K562 (cell line): Measurements from ENCODE around the gene GINS2. TPM values are rescaled to one million over a fixed set of nuclear protein-coding genes. Genes with fewer than 3 reads are reported as not detected.

Experiments used
- GTF3C2 ChIP-seq: IDR thresholded peaks from 3 replicates; pipeline ENCODE4 v1.6.1; 2011; ENCODE audit warnings: borderline replicate concordance, mild to moderate bottlenecking, moderate library complexity; ENCODE audit not compliant: insufficient read length; ENCODE audit errors: extremely low read depth
- MLLT1 ChIP-seq, 2 experiments: fragments of 450-650 bp; IDR thresholded peaks; 2 replicates each; pipeline ENCODE4 v1.6.1; 2016
- NFXL1 ChIP-seq: fragments of 450-650 bp; formaldehyde crosslinking; IDR thresholded peaks from 2 replicates; pipeline ENCODE4 v1.4.0; 2021; ENCODE audit warnings: mild to moderate bottlenecking
- NR1H2 ChIP-seq: sonication (generic); formaldehyde crosslinking; IDR thresholded peaks from 2 replicates; pipeline ENCODE4 v1.4.0; 2020; ENCODE audit warnings: mild to moderate bottlenecking, missing genetic modification reagents
- NR2C2 ChIP-seq, 2 experiments: fragments of 200-800 bp in 1 of 2; sonication (Bioruptor generic) in 1 of 2; sonication (generic) in 1 of 2; formaldehyde crosslinking in 1 of 2; IDR thresholded peaks; 2 replicates each; pipeline versions ENCODE4 v1.6.1 to v1.8.0; 2016 to 2022; ENCODE audit warnings: mild to moderate bottlenecking in 1 of 2, missing compliant biosample characterization in 1 of 2, missing genetic modification characterization in 1 of 2, missing genetic modification reagents in 1 of 2
- RBBP5 ChIP-seq: fragments of 200-600 bp; sonication (generic); IDR thresholded peaks from 2 replicates; pipeline ENCODE4 v1.6.1; 2012; ENCODE audit warnings: borderline replicate concordance, mild to moderate bottlenecking, low read length, control low read depth, inconsistent platforms; ENCODE audit not compliant: insufficient read depth, poor library complexity, severe bottlenecking
- SIN3A ChIP-seq, 2 experiments: fragments of 150-350 bp in 1 of 2; IDR thresholded peaks; 2 replicates each; pipeline ENCODE4 v1.6.1; 2011 to 2016; ENCODE audit warnings: borderline replicate concordance in 2 of 2, low read depth in 2 of 2, low read length in 2 of 2, mild to moderate bottlenecking in 2 of 2, moderate library complexity in 2 of 2; ENCODE audit not compliant: control insufficient read depth in 1 of 2
- SIRT6 ChIP-seq: IDR thresholded peaks from one replicate; pipeline ENCODE4 v1.6.1; 2012; ENCODE audit warnings: low read depth, mild to moderate bottlenecking, control low read depth, inconsistent platforms, low read length, moderate library complexity
- USF1 ChIP-seq: sonication (generic); formaldehyde crosslinking; IDR thresholded peaks from 2 replicates; pipeline ENCODE4 v1.9.0; 2022; ENCODE audit warnings: mild to moderate bottlenecking, missing genetic modification reagents
- ZNF165 ChIP-seq: fragments of 250-450 bp; sonication (Bioruptor Pico); IDR thresholded peaks from 2 replicates; pipeline ENCODE4 v1.4.0; 2020; ENCODE audit warnings: borderline replicate concordance
- ZNF407 ChIP-seq: fragments of 450-650 bp; IDR thresholded peaks from 2 replicates; pipeline ENCODE4 v1.6.1; 2016; ENCODE audit warnings: low read depth
- ZNF77 ChIP-seq: fragments of 250-450 bp; sonication (Bioruptor Pico); IDR thresholded peaks from 2 replicates; pipeline ENCODE4 v1.5.0; 2020
- polyA plus RNA-seq, 8 experiments: library from polyadenylated mRNA; depleted of rRNA in 4 of 8; stranded (reverse) in 5 of 8; unstranded in 3 of 8; fragments of >200 nt; fragmentation: Nextera tagmentation in 2 of 8; fragmentation: Illumina TruSeq in 1 of 8; extraction: Ambion mirVana in 2 of 8; extraction: Trizol in 1 of 8; gene quantifications; 2 replicates each; pipeline versions ENCODE4 v1.2.1 to v1.2.3, GENCODE V29; 2011 to 2014; ENCODE audit warnings: inconsistent platforms in 1 of 8, missing spikeins in 1 of 8
- total RNA-seq, 7 experiments: library from RNA; depleted of rRNA in 6 of 7; stranded (reverse); fragments of >200 nt in 6 of 7; fragmentation: Illumina TruSeq in 2 of 7; extraction: Trizol in 2 of 7; gene quantifications; 2 replicates each; pipeline versions ENCODE4 v1.2.1 to v1.2.3, GENCODE V29; 2011 to 2021; ENCODE audit warnings: low replicate concordance in 1 of 7

Gene GINS2
- total and polyA plus RNA-seq, 9 of the 15 experiments (the other 6 are each of a cell fraction or from before 2014, with no cell fraction given) = 40.4 to 76.2 (median 44.6) TPM

- TF ChIP-seq SIN3A (IDR thresholded peaks at IDR 0.05; ENCODE audit: borderline replicate concordance in 2 of 2, control insufficient read depth in 1 of 2, low read depth in 2 of 2, low read length in 2 of 2) (peak; percentile 38 to 73; a peak in 1 of 4 replicates), USF1 (CRISPR knock-in tag) (no peak), RBBP5 (peak; percentile 80), GTF3C2 (no peak), SIRT6 (no peak), MLLT1 (IDR thresholded peaks at IDR 0.05) (no peak), ZNF77 (CRISPR knock-in tag) (no peak), NFXL1 (CRISPR knock-in tag) (no peak), NR2C2 (CRISPR knock-in tag; IDR thresholded peaks at IDR 0.05) (no peak), NR2C2 (tag; IDR thresholded peaks at IDR 0.05) (no peak), NR1H2 (CRISPR knock-in tag) (no peak), ZNF165 (no peak), ZNF407 (no peak)
These were observed at the start of gene GINS2 (continued) for GRCh38 chr16:85688586-85689284.
